ENCODE data around the gene SCUBE1.
A peak's percentile ranks its signal among the peaks of the same experiment; 100 is the strongest.

SCUBE1 gene

DNA sequence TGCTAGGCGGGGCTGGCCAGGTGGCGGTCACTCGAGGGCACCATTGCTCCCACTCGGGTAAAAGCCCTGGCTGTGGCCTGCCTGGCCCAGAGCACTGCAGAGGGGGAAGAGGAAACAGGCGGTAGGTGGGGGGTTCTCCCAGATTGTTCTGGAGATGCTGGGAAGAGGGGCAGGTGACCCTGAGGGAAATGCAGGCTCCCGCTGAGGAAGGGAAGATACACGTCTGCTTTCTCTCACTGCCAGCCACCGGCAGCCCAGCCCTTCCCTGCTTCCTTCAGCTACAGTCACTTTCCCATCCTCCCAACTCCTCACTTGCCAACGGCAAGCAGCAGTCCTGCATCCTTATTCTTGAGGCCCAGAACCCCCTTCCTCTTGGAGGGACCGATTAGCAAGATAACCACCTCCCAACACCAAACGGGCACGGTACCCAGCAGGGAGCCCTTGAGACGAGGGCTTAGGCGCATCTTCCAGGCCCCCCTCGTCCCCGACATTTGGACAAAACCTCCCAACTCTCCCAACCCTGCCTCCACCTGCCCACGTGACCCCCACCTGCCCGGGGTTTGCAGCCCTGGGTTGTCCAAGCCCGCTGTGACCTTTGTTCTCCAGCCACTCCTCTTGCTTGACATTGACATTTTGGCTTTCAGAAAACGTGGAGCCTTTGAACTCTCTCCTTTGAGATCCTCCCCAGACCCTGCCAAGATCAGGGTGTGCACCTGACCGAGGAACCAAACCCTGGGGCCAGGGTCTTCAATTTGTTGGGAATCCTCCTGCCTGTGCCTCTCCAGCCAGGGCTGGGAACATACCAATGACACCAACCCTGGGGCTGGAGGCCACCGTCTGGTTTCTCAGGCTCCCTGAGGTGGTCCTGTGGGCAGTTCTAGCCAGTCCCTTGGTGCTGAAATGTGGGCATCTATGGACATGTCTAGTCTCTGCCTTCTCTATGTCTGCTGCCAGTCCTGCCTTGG is 107.4 kb downstream of the SCUBE1 start:
- no peak for DNase-seq

DNA sequence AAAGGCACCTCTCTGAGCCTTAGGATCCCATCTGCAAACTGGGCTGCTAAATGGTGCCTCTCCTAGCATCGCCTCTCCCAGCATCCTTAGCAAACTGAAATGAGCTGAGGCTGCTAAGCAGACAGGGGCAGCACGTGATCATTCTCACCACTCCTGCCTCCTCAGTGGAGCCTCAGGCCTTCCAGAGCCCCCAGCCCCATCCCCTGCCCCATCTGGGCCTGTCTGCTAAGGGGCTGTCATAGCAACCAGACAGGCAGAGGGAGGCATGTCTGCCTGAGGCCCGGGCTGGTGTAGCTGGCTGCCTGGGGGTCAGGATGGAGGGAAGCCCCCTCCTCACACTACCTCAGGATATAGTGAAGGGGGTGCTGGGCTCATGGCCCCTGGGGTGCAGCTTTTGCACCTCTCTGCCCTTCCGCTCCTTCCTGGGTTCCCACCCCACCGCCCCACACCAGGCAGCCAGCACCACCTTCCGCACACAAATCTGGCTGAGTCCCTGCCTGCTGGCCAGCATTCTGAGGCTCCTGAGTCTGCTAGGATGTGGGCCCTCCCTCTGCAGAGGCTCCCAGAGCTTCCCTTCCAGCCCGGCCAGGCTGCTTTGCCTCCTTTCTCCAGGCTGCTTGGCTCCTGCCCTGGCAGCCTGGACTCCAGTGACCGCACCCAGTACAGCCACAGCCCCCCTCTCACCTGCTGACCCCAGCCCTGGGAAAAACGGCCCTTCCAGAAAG is 108.7 kb downstream of the SCUBE1 start:
- DNase-seq, result no peak

DNA sequence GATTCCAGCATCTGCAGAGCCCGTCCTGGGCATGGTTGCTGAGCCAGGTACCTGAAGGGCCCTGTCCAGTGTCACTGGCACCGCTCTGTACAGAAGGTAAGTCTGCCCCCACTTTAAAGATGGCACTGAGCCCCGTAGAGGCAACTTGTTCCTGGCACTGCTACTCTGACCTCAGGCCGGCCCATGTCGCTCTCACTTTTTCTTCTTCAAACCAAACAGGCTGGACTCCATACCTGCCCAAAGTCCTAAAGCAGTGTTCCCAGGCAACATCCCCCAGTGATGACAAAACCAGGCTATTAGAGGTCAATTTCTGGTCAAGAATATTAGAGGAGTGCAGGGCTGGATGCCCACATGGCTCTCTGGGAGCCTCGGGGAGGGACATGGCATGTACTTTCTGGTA is 109.6 kb downstream of the SCUBE1 start:
- no peak for DNase-seq

DNA sequence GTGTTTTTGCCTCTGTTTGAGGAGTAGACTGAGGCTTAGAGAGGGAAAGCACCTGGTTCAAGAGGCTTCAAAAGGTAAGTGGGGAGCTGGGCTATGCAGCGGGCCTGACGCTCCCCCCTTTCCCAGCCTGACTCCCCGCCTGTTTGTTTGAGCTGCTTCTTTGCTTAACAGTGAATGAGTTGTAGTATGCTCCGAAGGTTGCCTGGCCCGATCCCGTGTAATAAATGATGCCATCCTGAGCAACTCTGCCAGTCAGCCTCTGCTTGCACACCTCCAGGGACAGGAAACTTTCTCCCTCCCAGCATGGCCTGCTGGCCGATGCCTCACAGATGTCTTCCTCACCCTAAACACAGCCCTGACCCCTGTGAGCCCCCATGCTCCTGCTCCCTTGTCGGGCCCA is 110.7 kb downstream of the SCUBE1 start:
- DNase-seq, result no peak

DNA sequence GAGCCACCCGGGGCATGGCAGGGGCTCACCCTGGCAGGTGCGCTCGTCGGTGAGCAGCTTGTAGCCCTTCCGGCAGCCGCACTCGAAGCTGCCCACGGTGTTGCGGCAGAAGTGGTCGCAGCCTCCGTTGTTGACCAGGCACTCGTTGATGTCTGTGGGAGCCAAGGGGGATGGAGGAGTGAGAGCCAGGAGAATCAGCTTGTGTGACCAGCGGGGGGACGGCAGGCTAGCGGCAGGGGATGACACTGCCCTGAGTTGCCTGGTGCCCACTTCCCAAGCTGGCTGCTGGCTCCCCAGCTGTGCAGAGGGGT is 111.5 kb downstream of the SCUBE1 start:
- no peak for DNase-seq

DNA sequence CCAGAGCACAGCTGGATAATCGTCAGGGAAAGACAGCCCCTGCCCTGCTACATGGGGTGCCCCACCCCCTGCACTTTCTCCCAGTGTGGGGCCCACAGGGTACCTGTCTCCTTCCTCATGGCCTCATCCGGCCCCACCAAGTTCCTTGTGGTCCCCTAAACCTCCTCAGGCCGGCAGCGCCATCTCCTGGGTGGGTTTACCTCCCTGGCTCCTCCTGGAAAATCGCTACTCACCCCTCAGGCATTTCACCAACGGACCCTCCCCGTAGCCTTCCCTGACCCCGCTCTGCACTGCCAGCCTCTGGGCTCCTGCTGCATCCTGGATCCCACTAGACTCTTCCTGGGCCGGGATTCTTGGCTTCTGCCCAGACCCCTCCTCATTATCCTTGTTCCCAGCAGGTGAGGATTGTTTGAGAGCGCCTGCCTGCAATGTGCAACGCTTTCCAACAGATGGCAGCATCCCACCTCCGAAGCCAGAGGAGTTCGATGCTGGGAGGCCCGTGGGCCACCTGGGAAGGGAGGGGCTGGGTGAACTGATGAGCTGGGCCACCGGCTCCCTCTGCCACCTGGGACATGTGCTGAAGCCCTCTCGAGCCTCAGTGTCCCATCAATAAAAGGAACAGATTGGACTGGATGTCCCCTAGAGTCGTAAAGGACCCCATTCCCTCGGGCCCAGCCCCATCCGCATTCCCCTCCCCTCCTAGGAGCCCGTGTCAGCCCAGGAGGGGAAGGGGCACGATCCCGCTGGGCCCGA is 112.0 kb downstream of the SCUBE1 start:
- peak; percentile 15 for DNase-seq

DNA sequence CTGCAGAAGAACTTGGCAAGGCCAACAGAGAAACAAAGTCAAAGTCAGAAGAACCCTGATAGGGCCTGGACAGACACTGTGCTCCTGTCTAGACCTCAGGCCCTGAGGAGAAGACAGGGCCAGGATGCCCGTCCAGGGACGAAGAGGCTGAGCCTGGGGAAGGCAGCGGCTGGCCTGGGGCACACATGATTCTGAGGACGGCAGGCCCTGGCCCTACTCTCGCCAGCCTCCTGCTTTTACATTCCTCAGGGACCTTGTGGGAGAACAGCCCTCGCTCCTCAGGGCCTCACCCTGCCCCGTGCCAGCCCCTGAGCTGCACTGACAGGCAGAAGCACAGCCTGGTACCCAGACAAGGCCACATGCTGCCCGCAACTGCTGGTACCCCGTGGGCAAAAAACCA is 112.6 kb downstream of the SCUBE1 start:
- no peak for DNase-seq

DNA sequence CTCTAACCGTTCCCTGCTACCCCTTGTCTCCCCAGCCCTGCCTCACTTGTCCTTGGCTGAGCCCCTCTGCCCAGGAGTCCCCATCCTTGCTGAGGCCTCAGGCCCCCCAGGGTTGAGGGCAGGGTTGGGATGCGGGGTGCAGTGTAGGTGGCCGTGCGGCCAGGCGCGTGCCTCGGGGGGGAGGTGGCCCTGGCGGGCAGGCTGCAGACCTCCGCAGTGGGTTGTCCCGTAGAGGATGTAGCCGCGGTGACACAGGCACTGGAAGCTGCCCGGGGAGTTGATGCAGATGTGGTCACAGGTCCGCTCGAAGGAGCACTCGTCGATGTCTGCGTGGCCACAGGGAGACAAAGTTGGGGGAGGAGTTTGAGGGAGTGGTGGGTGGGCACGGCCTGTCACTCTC is 114.3 kb downstream of the SCUBE1 start:
- DNase-seq, result no peak

DNA sequence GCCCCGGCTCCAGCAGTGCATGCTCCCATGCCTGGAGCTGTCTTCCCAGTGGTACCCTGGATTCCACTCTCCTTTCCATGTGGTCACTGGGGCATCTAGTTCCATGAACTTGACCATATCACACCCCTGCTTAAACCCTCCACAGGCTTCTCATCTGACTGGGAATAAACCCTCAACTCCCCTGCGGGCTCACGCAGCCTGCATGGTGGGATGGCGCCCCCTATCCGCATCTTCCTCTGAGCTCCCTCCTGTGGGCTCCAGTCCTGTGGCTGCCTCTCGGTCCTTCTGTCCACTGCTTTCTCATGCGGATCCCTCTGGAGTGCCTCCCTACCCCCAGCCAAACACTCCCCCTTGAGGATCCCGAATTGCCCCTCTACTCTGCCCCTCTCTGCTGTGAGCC is 114.8 kb downstream of the SCUBE1 start:
- peak; percentile 4 for DNase-seq

DNA sequence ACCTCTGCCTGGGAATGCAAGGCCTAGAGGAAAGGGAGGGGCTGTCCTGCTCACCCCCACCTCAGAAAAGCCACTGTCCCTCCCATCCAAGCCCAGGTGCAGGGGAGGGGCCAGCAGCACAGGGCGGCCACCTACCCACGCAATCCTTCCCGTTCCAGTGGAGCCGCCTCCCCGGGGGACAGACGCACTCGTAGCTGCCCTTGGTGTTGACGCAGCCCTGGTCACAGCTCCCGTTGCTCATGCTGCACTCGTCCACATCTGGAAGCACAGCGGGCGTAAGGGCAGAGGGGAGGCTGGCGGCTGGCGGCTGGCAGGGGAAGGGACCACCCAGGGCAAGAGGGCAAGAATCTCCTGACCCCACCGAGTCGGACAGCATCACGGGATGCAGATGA is 115.9 kb downstream of the SCUBE1 start:
- DNase-seq, result no peak

DNA sequence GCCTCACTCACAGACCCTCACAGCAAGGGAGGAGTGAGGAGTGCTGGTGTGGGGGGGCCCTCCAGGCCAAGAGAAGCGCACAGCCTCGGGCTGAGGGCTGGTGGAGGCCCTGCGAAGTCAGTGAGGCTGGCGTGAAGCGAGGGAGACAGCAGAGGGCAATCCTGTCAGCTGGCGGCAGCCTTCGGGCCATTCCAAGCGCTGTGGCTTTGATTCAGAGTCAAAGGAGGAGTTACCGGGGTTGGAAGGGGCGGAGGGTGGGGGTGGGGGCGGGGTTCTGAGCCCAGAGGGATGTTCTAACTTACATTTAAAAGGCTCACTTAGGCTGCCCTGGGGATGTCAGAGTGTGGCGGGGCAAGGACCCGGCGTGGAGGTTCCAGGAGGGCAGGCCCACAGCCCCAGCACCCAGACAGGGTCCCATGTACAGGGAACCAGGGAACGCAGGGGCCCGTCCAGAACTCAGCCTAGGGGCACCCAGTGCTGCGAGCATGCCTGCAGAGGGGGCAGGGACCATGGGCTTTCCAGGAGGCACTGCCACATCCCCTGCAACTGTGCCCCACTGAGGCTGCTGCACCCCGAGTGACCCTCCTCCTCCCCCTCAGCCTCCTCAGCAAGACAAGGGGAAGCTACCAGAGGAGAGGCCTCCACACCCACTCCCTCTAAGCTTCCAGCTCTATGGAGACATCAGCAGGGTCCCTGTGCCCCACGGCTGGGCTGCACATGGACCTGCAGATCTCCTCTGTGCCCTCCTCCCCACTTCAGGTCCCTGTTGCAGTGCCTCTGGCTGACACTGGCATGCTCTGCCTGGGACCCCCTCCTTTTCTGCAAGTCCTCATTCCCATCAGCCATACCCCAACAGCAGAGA is 116.6 kb downstream of the SCUBE1 start:
- peak; percentile 60 for DNase-seq

DNA sequence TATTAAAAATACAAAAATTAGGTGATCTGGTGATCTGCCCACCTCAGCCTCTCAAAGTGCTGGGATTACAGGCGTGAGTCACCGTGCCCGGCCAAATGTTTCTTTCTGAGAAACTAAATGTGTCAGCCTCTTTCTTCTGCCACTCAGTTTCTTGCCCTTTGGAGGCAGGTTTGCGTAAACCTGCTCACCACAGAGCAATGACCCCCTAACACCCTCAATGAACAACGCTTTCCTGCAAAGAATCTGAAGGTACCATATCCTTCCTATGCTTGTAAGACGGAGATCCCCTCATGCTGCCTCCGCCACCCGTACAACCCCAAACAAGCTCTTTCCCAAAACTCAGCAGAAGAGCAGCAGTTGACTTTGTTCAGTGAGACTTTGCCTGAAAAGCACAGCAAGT is 117.6 kb downstream of the SCUBE1 start:
- no peak for DNase-seq

DNA sequence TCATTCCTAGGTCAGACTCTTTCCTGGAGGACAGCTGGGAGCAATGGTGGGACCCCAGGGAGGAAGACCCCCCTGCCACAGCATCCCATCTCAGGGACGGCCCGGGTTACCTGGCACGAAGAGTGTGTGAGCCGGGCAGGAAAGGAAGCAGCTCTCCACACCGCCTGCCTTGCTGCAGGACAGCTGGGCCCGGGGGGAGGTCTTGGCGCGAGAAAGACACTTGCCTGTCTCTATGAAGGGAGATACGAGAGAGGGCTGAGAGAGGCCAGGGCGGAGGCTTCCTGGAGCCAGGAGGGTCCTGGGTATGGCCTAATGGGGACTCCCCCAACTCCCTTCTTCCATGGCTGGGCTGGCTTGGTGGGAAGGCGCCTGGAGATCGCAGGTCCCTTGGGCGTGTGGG is 120.2 kb downstream of the SCUBE1 start:
- DNase-seq, result no peak

DNA sequence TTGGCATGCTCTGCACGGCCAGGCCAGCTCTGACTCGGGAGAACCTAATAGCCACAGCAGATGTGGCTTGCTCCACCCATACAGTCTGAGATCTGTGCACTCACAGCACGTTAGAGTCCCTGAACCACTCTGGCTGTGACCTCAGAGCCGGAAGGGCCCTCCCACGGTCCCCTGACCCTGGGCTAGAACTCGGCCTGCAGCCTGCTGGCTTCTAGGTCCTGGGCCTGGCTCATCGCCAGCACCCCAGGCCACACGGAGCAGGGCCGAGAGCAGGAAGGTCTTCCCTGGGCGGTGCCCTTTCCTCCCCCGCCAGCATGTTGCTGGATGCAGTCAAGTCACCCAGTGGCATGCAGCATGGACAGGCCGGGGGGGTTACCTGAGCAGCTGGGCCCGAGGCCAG is 120.9 kb downstream of the SCUBE1 start:
- no peak for DNase-seq

DNA sequence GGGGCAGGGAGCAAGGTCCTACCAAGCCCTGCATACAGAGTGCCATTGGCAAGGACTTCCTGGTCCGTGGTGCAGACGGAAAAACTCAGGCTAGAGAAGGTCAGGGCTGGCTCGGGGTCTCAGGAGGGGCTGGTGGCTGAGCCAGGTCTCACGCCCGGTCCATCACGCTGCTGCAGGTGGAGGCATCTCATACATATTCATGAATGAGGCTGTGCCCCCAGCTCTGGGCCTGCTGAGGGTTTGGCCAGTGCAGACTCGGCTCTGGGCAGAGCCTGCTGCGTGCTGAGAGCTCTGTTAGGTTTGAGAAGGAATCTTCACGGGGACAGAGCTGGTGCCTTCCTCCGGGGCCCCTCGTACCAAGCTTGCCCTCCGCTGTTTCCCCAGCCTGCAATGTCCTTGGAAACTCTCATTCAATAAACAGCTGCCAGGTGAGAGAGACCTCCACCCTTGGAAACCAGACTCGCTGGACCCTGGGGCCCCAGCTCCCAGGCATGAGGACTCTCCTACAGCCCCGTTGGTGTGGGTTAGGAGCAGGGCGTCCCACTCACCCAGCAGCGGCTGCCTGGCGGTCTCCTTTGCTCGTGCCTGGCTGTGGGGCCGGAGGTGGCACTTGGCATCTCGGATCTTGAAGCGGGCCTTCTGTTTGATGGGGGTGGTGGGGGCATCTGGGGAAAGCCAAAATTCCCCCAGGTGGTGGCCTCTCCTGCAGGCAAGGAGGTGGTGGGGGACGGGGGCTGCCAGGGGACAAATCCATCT is 122.4 kb downstream of the SCUBE1 start:
- DNase-seq, result no peak

DNA sequence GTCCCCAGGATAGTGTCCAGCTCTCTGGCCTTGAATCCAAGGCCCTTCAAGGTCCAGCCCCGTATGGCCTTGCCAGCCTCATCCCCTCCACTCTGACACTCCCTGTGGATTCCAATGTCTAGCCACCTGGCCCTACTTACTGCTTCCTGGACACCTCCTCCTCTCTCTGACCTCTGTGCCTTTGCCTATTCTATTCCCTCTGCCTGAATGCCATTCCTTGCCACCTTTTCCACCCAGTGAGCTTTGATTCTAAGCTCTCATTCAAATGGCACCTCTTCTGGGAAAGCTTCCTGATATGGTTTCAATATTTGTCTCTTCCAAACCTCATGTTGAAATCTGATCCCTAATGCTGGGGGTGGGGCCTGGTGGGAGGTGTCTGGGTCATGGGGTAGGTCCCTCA is 124.4 kb downstream of the SCUBE1 start:
- DNase-seq, result no peak

DNA sequence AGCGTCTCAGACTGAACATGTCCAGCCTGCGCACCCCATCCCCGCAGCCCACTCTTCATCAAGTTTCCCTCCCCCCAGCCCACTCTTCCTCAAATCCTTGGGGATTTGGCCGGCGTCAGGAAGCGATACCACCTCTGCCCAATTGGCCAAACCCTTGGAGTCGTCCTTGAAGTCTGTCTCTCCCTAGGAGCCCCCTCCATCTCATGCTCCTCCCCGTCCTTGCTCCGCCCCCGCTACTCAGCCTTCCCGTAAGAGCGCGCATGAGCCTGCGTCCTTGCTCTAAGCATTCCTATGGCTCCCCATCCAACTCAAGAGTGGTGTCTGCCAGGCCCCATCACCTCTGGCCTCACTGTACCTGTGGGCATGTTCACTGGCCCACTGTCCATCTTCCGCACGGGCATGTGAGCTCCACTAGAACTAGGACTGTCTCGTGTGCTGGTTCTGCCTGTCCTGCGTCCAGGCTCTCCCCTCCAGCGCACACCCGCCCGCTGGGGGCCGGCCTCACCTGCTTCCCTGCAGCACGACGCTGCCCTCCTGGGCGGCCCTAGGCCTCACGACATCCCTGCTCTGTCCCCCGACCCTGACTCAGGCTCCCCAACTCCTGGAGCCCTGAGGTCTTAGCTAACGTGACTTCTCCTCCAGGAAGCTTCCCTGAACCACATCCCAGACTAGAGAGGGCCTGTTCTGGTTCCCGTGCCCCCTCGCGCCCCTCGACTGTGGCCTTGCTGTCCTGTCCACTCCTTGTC is 125.7 kb downstream of the SCUBE1 start:
- no peak for DNase-seq

DNA sequence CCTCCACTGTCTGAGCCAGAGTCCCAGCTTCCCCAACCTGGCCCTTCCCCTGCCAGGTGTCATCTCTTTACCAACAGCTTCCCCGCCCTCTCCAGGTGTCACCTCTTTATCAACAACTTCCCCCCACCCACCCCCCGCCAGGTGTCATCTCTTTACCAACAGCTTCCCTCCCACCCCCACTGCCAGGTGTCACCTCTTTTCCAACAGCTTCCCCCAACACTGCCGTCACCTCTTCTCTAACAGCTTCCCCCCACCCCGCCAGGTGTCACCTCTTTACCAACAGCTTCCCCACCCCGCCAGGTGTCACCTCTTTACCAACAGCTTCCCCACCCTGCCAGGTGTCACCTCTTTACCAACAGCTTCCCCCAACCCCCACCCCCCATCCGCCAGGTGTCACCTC is 126.4 kb downstream of the SCUBE1 start:
- DNase-seq, result no peak

DNA sequence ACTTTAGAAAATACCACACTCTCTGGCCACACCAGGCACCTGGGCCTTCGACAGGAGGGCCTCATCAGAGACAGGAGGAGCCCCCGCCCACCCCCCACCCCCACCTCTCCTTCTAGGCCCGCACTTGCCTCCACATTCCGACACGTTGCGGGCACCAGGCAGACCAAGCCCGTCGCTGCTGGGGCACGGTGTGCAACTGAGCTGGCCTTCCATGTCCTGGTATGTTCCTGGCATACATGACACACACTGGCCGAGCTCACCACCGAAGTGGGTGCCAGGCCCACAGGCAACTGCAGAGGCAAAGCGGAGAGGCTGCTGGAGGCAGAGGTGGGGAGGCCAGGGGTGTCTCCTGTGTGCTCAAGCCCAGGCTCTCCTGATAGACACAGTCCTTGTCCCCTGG is 129.2 kb downstream of the SCUBE1 start:
- DNase-seq, result no peak

DNA sequence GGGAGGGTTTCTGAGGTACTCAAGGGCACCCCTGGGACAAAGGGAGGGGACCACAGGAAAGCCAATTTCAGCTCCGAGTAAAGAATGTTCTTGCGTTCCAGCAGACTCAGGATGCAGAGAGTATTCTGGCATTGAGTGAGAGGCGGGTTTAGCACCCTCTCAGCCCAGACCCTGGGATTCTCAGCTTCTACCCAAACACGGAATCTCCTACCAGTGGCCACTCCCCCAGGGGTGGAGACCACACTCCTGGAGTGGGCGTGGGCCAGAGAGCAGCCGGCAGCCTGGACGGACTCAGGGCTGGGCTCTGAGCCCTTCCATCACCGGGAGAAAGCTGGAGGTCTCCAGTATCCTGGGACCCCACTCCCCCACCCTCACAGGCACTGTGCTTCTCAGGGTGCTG is 130.1 kb downstream of the SCUBE1 start:
- no peak for DNase-seq

DNA sequence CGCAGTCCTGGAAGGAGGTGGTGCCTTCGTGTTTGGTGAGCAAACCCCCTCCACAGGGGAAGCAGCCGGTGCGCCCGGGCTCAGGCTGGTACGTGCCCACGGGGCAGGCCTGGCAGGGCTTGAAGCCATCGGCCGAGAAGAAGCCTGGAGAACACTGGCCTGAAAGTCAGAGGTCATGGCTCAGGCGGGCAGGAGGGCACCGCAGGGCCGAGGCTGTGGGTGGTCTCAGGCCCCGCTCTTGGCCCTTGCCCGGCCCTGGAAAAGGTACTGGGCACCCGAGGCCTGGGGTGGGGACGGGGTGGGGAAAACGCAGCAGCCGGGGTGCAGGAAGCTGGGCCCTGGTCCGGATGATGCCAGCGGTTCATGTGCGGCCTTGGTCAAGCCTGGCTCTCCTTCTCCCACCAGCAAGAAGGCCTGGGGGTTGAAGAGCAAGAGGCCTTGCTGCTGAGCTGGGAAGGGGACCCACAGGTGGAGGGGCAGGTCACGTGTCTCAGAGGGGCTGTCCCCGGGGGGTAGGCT is 130.7 kb downstream of the SCUBE1 start:
- no peak for DNase-seq

Measured in fibroblast of skin of abdomen (primary cell).